GM19397 (cell line): ENCODE results near the gene SMIM34.
"Not testable (repeated sequence)": the region's sequence is repeated elsewhere in the genome, so short reads cannot be mapped to it uniquely, and the experiment has no call there.

Source experiments
- ATAC-seq: cut with Tn5 transposase; IDR thresholded peaks from one replicate; pipeline ENCODE4 v1.9.1; 2021; ENCODE audit warnings: mild to moderate bottlenecking, moderate library complexity; ENCODE audit not compliant: unreplicated experiment

SMIM34 gene

GRCh38 chr21:34423805-34424204, at the start of gene SMIM34:
Gene SMIM34, minus strand, starts transcription at chr21:34423951. Its CDS starts 112 bp downstream, at chr21:34423839.
- ATAC-seq: not testable (repeated sequence)

- not testable (repeated sequence) for ATAC-seq
These were observed 43.6 kb upstream of the SMIM34 start for GRCh38 chr21:34467333-34467732.

GRCh38 chr21:34459426-34459825, 35.7 kb upstream of the SMIM34 start:
- ATAC-seq: not testable (repeated sequence)

- not testable (repeated sequence) for ATAC-seq
These were observed 34.5 kb upstream of the SMIM34 start for GRCh38 chr21:34458266-34458665.

- not testable (repeated sequence) for ATAC-seq
These were observed 32.4 kb upstream of the SMIM34 start for GRCh38 chr21:34456180-34456579.

- not testable (repeated sequence) for ATAC-seq
These were observed 31.9 kb upstream of the SMIM34 start for GRCh38 chr21:34455628-34456027.

GRCh38 chr21:34447018-34447417, 23.3 kb upstream of the SMIM34 start:
- ATAC-seq: not testable (repeated sequence)

GRCh38 chr21:34443486-34443885, 19.7 kb upstream of the SMIM34 start:
- ATAC-seq: not testable (repeated sequence)

- not testable (repeated sequence) for ATAC-seq
These were observed 6.0 kb upstream of the SMIM34 start for GRCh38 chr21:34429710-34430109.

GRCh38 chr21:34428441-34428840, 4.7 kb upstream of the SMIM34 start:
- ATAC-seq: not testable (repeated sequence)

- ATAC-seq: not testable (repeated sequence)
These were observed 3.6 kb upstream of the SMIM34 start for GRCh38 chr21:34427339-34427738.

- ATAC-seq: not testable (repeated sequence)
These were observed 6.2 kb downstream of the SMIM34 start for GRCh38 chr21:34417448-34418077.

- ATAC-seq: not testable (repeated sequence)
These were observed 16.5 kb downstream of the SMIM34 start for GRCh38 chr21:34407294-34407693.

- ATAC-seq: not testable (repeated sequence)
These were observed 17.1 kb downstream of the SMIM34 start for GRCh38 chr21:34406676-34407075.

GRCh38 chr21:34406102-34406501, 17.6 kb downstream of the SMIM34 start:
- not testable (repeated sequence) for ATAC-seq

- ATAC-seq: not testable (repeated sequence)
These were observed 18.1 kb downstream of the SMIM34 start for GRCh38 chr21:34405686-34406085.

GRCh38 chr21:34404742-34405141, 19.0 kb downstream of the SMIM34 start:
- ATAC-seq: not testable (repeated sequence)

GRCh38 chr21:34400522-34400921, 23.2 kb downstream of the SMIM34 start:
- not testable (repeated sequence) for ATAC-seq

GRCh38 chr21:34383724-34384415, 39.9 kb downstream of the SMIM34 start:
- ATAC-seq: peak; percentile 84

GRCh38 chr21:34383138-34383537, 40.6 kb downstream of the SMIM34 start:
- ATAC-seq: not testable (repeated sequence)

GRCh38 chr21:34375619-34375972, 48.2 kb downstream of the SMIM34 start:
- ATAC-seq: peak; percentile 65

GRCh38 chr21:34374940-34375618, 48.7 kb downstream of the SMIM34 start, which contains the start of gene SMIM11:
Gene SMIM11, plus strand, starts transcription at chr21:34375507. Its CDS starts 3,998 bp downstream, at chr21:34379505.
- ATAC-seq: peak; percentile 95
